Skeletal muscle cell (primary cell): Measurements from ENCODE around the gene COX8A.
"Not testable (repeated sequence)": the region's sequence is repeated elsewhere in the genome, so short reads cannot be mapped to it uniquely, and the experiment has no call there.

Source experiments
- DNase-seq: peaks from one replicate; pipeline ENCODE4 v3.0.0-alpha.2; 2010; ENCODE audit warnings: low read depth
- H3K4me3 ChIP-seq: 2 replicates; pipeline ENCODE4 v1.5.1; 2011; ENCODE audit warnings: low read depth, mild to moderate bottlenecking, control low read depth, low read length, moderate library complexity

COX8A gene

GRCh38 chr11:63963895-63964294 lies 10.5 kb upstream of the COX8A start:
- H3K4me3 ChIP-seq, DNase-seq: not testable (repeated sequence)

DNA sequence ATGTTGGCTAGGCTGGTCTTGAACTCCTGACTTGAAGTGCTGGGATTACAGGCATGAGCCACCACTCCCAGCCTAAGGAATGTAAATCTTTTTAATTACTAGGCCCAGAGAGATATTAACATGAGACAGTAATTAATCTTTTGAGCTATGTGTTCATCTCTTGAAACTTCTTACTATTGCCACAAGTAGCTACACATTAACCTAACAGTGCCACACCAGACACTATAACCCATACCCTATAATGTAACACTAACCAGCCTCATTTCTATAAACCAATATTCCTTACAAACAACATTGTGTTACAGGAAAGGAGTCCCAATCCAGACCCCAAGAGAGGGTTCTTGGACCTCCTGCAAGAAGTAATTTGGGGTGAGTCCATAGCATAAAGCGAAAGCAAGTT lies 8.0 kb upstream of the COX8A start:
- no peak for DNase-seq
- H3K4me3 ChIP-seq: no peak overlapping the region

DNA sequence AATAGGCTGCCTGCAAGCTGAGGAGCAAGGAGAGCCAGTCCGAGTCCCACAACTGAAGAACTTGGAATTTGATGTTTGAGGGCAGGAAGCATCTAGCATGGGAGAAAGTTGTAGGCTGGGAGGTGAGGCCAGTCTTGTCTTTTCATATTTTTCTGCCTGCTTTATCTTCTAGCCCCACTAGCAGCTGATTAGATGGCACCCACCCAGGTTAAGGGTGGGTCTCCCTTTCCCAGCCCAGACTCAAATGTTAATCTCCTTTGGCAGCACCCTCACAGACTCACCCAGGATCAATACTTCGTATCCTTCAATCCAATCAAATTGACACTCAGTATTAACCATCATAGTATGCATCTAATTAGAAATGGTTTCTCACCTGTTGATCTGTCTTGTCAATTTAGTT lies 5.0 kb upstream of the COX8A start:
- no peak for DNase-seq

GRCh38 chr11:63970902-63971301 lies 3.5 kb upstream of the COX8A start:
- no peak for DNase-seq

More for the DNA sequence above, 5.0 kb upstream of the COX8A start:
- no peak overlapping the region for H3K4me3 ChIP-seq

DNA sequence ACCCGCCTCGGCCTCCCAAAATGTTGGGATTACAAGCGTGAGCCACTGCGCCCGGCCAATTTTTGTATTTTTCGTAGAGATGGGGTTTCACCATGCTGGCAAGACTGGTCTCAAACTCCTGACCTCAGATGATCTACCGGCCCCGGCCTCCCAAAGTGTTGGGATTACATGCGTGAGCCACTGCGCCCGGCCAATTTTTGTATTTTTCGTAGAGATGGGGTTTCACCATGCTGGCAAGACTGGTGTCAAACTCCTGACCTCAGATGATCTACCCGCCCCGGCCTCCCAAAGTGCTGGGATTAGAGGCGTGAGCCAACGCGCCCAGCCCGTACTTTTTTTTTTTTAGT lies 535 bp upstream of the COX8A start:
- not testable (repeated sequence) for H3K4me3 ChIP-seq, DNase-seq

More at GRCh38 chr11:63970902-63971301, 3.5 kb upstream of the COX8A start:
- no peak overlapping the region for H3K4me3 ChIP-seq

DNA sequence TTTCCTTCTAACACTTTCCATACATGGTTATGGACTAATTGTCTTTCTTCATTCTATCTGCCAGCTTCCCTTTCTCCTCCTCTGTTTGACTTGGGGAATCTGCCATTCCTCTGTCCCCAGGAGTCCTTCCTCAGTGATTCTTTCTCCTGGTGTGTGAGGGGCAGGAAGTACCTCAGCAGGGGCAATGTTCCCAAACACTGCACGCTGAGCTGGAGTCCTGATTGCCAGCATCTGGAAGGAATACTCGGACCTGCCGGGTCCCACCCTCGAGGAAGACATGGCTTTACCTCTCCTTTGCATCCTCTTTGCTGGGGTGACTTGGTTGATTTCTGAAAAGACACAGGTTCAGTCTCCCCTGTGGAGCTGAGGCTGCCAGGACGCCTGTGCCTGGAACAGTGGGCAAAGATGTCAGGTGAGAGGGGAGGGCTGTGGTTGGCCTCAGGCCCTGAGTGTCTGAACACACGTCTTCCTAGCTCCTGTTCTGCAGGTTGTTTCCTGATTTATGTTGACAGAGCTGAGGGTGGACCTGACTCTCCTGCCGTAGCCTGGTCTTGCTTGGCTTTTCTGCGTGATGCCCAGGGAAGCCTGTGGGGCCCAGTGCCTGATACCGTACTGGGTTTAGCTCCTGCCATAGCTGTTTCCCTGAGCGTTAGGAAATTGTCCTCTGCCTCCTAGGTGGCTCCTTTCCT lies 4.3 kb downstream of the COX8A start:
- H3K4me3 ChIP-seq: no peak overlapping the region
- no peak for DNase-seq

DNA sequence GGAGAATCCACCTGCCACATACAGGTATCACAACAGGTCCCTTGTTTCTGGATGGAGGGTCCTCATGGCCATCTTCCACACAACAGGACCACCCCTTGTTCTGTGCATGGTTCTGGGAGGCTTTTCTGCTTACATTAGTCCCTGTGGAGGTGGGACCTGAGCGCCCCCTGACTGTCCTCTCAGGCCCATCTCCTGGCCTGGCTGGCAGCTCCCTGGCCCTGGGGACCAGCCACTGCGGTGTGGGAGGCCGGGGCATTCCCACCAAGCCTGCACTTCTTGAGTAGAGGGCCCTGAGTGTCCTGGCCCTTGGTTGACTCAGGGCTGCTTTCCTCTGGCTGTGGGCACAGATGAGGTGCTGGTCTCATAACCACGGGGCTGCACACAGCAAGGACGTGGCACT lies 5.0 kb downstream of the COX8A start:
- H3K4me3 ChIP-seq: no peak overlapping the region
- DNase-seq: no peak

DNA sequence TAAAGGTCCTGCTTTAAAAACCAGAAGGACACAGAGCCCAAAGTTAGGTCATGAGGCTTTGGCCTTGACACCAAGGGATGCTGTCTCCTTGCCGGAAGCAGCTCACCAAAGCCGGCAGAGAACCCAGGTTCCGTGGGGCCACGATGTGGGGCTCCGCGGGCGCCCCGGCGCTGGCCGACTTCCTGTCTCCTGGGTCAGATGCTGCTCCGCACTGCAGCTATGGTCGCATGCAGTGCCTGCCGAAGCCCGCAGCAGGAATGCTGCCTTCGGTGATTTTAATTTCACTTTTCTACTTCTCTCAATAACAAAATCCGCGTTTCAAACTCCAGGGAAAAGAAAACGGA lies 11.4 kb downstream of the COX8A start:
- H3K4me3 ChIP-seq: peak overlapping the region; percentile 97
- no peak for DNase-seq

DNA sequence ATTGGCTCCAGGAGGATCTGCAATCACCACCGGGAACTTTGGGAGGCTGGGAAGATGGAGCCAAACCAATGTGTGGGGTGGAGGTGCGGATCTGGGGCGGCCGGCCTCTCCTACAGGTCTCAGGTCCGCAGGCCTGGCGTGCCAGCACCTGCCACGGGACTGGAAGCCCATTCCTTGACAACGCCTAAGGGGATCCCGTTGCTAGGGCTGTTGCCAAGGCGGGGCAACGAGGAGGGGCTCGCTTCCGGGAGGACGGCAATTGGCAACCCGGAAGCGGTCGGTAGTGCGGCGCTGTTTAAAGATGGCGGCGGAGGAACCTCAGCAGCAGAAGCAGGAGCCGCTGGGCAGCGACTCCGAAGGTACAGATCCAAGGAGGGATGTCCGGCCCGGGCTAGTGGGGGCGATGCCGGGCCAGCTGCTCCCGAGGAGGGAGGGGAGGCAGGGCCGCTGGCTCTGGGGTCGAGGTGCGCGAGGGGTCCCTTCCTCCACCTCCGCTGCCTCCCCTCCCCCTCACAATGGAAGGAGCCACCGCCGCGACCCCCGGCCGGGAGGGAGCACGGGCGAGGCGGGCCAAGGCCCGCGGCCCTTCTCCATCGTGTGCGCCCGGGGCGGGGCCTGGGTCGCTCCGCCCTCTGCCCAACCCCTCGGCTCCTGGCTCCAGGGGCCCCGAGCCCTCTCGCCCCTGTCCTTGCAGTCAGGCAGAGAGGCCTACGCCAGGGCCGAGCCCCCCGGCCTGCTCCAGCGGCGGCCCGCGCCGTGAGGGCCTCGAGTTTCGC lies 11.9 kb downstream of the COX8A start, which contains the start of gene OTUB1:
TSS of gene OTUB1 (plus strand) at position 283 of the 776 bp plus-strand sequence. CDS start at position 302, 19 bp downstream.
- peak within 1 kb of the TSS; percentile 97 for H3K4me3 ChIP-seq
- peak; percentile 35 for DNase-seq

DNA sequence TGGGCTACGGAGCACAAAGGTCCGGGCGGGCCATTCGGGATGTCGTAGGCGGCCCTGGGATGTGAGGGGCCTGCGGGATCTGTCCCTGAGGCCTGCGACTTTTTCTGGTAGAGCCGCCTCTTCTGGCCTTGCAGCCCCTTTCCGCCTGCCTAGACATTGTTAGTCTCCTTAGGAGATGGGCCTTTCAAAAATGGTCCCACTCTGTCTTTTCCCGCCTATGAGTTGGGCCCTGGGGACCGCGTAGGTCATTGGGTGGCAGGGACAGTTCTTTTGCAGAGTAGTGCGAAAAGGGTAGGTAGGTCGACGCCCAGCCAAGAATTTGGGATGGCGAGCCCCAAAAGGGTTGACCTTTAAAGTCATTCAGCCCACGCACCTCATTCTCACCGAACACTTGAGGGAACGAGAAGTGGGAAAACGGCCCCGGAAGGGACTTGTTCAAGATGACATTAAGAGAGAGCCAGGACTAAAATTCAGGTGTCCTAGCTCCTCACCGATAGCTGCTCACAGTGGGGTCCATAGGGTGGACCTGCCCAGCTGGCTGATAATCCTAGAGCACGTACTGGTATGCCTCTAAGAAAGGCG lies 12.6 kb downstream of the COX8A start:
- peak overlapping the region; percentile 97 for H3K4me3 ChIP-seq
- DNase-seq: no peak

GRCh38 chr11:63991558-63991957 lies 17.1 kb downstream of the COX8A start:
- H3K4me3 ChIP-seq: no peak overlapping the region

DNA sequence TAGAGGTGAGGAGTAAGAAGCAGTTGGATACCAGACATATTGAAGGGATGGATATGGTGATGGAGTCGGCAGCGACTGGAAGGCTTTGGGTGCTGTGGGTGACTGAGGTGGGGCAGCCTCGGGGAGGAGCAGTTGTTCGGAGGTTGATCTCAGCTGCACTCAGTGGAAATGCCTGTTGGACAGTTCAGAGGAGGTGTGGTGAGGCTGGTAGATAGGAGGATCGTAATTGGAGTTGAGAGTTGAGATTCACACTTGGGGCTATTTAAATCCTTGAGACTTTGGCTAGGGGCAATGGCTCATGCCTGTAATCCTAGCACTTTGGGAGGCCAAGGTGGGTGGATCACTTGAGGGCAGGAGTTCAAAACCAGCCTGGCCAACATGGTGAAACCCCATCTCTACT lies 18.7 kb downstream of the COX8A start:
- no peak for DNase-seq
- H3K4me3 ChIP-seq: no peak overlapping the region

More at GRCh38 chr11:63991558-63991957, 17.1 kb downstream of the COX8A start:
- no peak for DNase-seq

DNA sequence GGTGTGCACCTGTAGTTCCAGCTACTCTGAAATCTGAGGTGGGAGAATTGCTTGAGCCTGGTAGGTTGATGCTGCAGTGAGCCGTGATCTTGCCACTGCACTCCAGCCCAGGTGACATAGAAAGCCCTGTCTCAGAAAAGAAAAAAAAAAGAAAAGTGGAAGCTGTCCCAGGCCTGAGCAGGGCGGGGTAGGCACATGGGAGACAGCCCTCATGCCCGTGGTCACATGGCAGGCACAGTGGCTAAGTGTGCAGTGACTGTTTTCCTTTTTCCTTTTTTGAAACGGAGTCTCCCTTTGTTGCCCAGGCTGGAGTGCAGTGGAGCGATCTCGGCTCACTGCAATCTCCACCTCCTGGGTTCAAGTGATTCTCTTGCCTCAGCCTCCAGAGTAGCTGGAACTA lies 19.6 kb downstream of the COX8A start:
- H3K4me3 ChIP-seq: no peak overlapping the region
- no peak for DNase-seq

GRCh38 chr11:63996512-63996911 lies 22.1 kb downstream of the COX8A start:
- DNase-seq: no peak
- H3K4me3 ChIP-seq: no peak overlapping the region

DNA sequence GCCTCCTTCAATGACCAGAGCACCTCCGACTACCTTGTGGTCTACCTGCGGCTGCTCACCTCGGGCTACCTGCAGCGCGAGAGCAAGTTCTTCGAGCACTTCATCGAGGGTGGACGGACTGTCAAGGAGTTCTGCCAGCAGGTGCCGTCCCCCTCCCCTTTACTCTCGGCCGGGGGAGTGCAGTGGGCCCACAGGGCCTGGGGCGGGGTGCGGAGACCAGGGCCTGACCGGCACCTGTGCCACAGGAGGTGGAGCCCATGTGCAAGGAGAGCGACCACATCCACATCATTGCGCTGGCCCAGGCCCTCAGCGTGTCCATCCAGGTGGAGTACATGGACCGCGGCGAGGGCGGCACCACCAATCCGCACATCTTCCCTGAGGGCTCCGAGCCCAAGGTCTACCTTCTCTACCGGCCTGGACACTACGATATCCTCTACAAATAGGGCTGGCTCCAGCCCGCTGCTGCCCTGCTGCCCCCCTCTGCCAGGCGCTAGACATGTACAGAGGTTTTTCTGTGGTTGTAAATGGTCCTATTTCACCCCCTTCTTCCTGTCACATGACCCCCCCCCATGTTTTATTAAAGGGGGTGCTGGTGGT lies 22.8 kb downstream of the COX8A start:
- no peak for DNase-seq
- H3K4me3 ChIP-seq: no peak overlapping the region

DNA sequence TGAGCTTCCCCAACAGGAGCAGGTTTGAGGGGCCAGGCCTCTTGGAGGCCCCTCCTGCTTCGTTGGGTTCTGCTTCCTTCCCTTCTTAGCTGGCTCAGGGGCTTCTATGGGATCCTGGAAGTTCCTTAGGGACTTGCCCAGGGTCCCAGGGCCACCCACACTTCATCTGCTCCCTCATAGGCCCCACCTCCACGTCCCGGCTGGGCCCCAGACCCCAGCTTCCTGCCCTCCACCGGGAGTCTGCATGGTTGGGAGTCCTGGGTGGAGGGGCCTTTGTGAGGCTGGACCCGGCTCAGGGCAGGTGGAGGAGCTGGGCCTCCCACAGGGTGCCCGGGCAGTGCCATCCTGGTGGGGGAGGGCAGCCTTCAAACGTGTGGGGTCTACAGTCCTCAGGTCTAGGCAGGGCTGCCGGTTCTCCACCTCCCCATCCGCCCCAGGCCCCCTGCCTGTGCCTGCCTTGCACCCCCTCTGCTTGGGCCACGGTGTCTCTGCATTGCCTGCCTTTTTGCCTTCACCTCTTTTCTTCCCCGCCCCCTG lies 23.4 kb downstream of the COX8A start:
- H3K4me3 ChIP-seq: no peak overlapping the region
- no peak for DNase-seq

DNA sequence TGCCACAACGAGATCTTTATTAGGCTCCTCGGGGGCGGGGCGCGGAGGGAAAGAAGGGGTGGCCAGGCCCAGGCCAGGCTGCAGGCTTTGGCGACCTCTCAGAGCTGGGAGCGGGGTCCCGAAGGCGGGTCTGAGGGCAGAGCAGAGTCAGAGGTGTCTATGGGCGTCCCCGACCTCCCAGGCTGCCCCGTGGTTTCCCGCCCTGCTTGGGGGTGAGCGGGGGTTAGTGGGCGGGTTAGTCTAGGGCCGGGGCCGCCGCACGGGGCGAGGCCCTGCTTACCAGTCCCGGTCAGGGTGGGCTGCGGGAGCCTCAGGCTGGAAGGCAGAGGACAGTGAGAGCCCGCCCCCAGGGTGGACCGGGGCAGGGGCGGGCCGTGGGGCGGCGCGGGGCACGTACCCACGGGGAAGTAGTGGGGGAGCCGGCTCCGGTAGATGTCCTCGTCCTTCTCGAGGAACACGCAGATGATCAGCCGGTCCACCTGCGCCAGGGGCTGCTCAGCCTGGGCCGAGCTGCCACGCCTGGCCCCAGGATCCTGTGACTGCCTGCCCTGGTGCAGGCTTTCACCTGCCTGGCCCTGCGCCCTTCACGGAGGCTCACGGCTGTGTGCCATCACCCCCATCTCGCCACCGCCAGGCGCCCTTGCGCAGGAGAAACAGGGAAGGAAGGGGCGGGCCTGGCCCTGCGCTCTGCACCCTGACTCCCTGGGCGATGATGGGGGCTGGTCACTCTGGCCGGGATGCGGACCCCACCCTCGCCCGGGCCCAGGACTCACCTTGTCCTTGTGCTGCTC lies 24.3 kb downstream of the COX8A start:
- H3K4me3 ChIP-seq: no peak overlapping the region
- DNase-seq: no peak

GRCh38 chr11:63999349-64000025 lies 25.1 kb downstream of the COX8A start:
- DNase-seq: no peak
- H3K4me3 ChIP-seq: peak overlapping the region; percentile 11
